ENCODE results near the gene TMEM39A. TPM values are rescaled to one million over a fixed set of nuclear protein-coding genes. Genes with fewer than 3 reads are reported as not detected.

TMEM39A gene
- polyA plus RNA-seq, 3 donors: 9.6 to 12.2 (median 11.6) TPM

- peaks cover 33 to 44% of the 10 kb centered on the region in 2 donors for H3K4me1 ChIP-seq (ENCODE audit: control insufficient read depth in 1 of 2, insufficient read depth in 2 of 2, low read length in 2 of 2)
- peak; percentile 43 to 52 (median 46) for DNase-seq
- H3K36me3 Mint-ChIP-seq: peaks cover 67 to 76% of the 10 kb centered on the region in 2 donors
- H3K79me2 ChIP-seq (ENCODE audit: insufficient read depth, low read length): peaks cover 86% of the 10 kb centered on the region
- no peaks in the 10 kb centered on the region for H3K9me3 ChIP-seq (replicated peaks in 1 of 2; ENCODE audit: control insufficient read depth in 1 of 2, insufficient read depth in 1 of 2, low read length in 2 of 2)
- H3K4me3 Mint-ChIP-seq: peak overlapping the region in 1 of 2 donors; percentile 20
- WGBS (ENCODE audit: insufficient coverage): no CpG with 5 or more reads among the region's 4 CpGs
- no peaks in the 10 kb centered on the region for H3K27me3 ChIP-seq (ENCODE audit: control insufficient read depth in 2 of 2, insufficient read depth in 2 of 2, low read length in 2 of 2)
- no peaks in the 10 kb centered on the region for H3K9me3 Mint-ChIP-seq
- TF ChIP-seq CTCF (IDR thresholded peaks at IDR 0.05): no peak
- no peak overlapping the region for H3K4me3 ChIP-seq (replicated peaks in 1 of 3; ENCODE audit: low read depth in 2 of 3, low read length in 3 of 3)
- peaks cover 58 to 90% of the 10 kb centered on the region in 2 donors for H3K36me3 ChIP-seq (replicated peaks in 1 of 2; ENCODE audit: control insufficient read depth in 1 of 2, insufficient read depth in 2 of 2, low read length in 2 of 2)
- peaks cover 0 to 1% (median 0%) of the 10 kb centered on the region in 3 donors for H3K27me3 Mint-ChIP-seq (ENCODE audit: low read depth in 3 of 3)
- intact Hi-C loops (cut with micrococcal nuclease): no loop called here
- no peak overlapping the region for H3K9ac ChIP-seq (ENCODE audit: insufficient read depth, low read length, poor library complexity, severe bottlenecking)
- peak overlapping the region; percentile 20 for H3K4me2 ChIP-seq (replicated peaks; ENCODE audit: extremely low read depth, low read length, poor library complexity, severe bottlenecking)
- H4K20me1 ChIP-seq (ENCODE audit: insufficient read depth, low read length): no peaks in the 10 kb centered on the region
- H3K4me1 Mint-ChIP-seq: peaks cover 51% of the 10 kb centered on the region
- H2AFZ ChIP-seq (ENCODE audit: insufficient read depth, low read depth, low read length, poor library complexity, severe bottlenecking): no peak overlapping the region
- H3K27ac Mint-ChIP-seq: peak overlapping the region; percentile 76 to 95 (median 91)
- peak overlapping the region; percentile 49 to 75 for H3K27ac ChIP-seq (ENCODE audit: low read depth in 1 of 2, low read length in 2 of 2)
Measured at GRCh38 chr3:119457246-119457645, 6.2 kb downstream of the TMEM39A start.

- Mint-ChIP-seq H3K27ac (peak overlapping the region; percentile 76 to 95 (median 91)), H3K4me1 (peaks cover 43% of the 10 kb centered on the region), H3K36me3 (peaks cover 72 to 79% of the 10 kb centered on the region in 2 donors), H3K27me3 (ENCODE audit: low read depth in 3 of 3) (peaks cover 0 to 1% (median 0%) of the 10 kb centered on the region in 3 donors), H3K9me3 (no peaks in the 10 kb centered on the region), H3K4me3 (peak overlapping the region in 1 of 2 donors; percentile 11)
- no peaks in the 10 kb centered on the region for H3K27me3 ChIP-seq (ENCODE audit: control insufficient read depth in 2 of 2, insufficient read depth in 2 of 2, low read length in 2 of 2)
- H3K79me2 ChIP-seq (ENCODE audit: insufficient read depth, low read length): peaks cover 78% of the 10 kb centered on the region
- H2AFZ ChIP-seq (ENCODE audit: insufficient read depth, low read depth, low read length, poor library complexity, severe bottlenecking): no peak overlapping the region
- no peaks in the 10 kb centered on the region for H3K9me3 ChIP-seq (replicated peaks in 1 of 2; ENCODE audit: control insufficient read depth in 1 of 2, insufficient read depth in 1 of 2, low read length in 2 of 2)
- H4K20me1 ChIP-seq (ENCODE audit: insufficient read depth, low read length): no peaks in the 10 kb centered on the region
- no peak for DNase-seq
- H3K27ac ChIP-seq (ENCODE audit: low read depth in 1 of 2, low read length in 2 of 2): peak overlapping the region; percentile 49 to 75
- 100% methylated on average over 1 of the region's 1 CpG for WGBS (ENCODE audit: insufficient coverage)
- intact Hi-C loops (cut with micrococcal nuclease): no loop called here
- no peak overlapping the region for H3K4me2 ChIP-seq (replicated peaks; ENCODE audit: extremely low read depth, low read length, poor library complexity, severe bottlenecking)
- no peak for TF ChIP-seq CTCF (IDR thresholded peaks at IDR 0.05)
- peaks cover 65 to 90% of the 10 kb centered on the region in 2 donors for H3K36me3 ChIP-seq (replicated peaks in 1 of 2; ENCODE audit: control insufficient read depth in 1 of 2, insufficient read depth in 2 of 2, low read length in 2 of 2)
- no peak overlapping the region for H3K9ac ChIP-seq (ENCODE audit: insufficient read depth, low read length, poor library complexity, severe bottlenecking)
- H3K4me3 ChIP-seq (replicated peaks in 1 of 3; ENCODE audit: low read depth in 2 of 3, low read length in 3 of 3): no peak overlapping the region
- peaks cover 26 to 36% of the 10 kb centered on the region in 2 donors for H3K4me1 ChIP-seq (ENCODE audit: control insufficient read depth in 1 of 2, insufficient read depth in 2 of 2, low read length in 2 of 2)
Measured at GRCh38 chr3:119456469-119456868, 6.9 kb downstream of the TMEM39A start.

Data from CD14-positive monocyte (primary cell).